Right atrium auricular region (tissue), 2 donors: ENCODE measurements around the gene MAP1B. TPM values are rescaled to one million over a fixed set of nuclear protein-coding genes. Genes with fewer than 3 reads are reported as not detected.

Experiments
- DNase-seq: peaks from one replicate; pipeline ENCODE4 v3.0.0-alpha.2; 2019; ENCODE audit warnings: low spot score
- H3K27ac ChIP-seq, 2 donors: fragments of 200-600 bp; sonication (generic); 1 replicate in 1 of 2; 2 replicates in 1 of 2; pipeline ENCODE4 v1.5.1; 2016 to 2019
- H3K27me3 ChIP-seq, 2 donors: fragments of 200-600 bp; sonication (generic); one replicate each; pipeline versions ENCODE4 v1.5.1 to v1.6.0; 2017 to 2019
- H3K36me3 ChIP-seq: fragments of 200-600 bp; sonication (generic); one replicate; pipeline ENCODE4 v1.5.1; 2016
- H3K4me1 ChIP-seq, 2 donors: fragments of 200-600 bp; sonication (generic); one replicate each; pipeline versions ENCODE4 v1.5.1 to v1.6.0; 2017 to 2019
- H3K4me3 ChIP-seq, 2 donors: fragments of 200-600 bp; sonication (generic); 1 replicate in 1 of 2; 2 replicates in 1 of 2; pipeline ENCODE4 v1.5.1; 2017 to 2019; ENCODE audit warnings: mild to moderate bottlenecking in 1 of 2, moderate library complexity in 1 of 2
- H3K9me3 ChIP-seq, 2 donors: fragments of 200-600 bp; sonication (generic); one replicate each; pipeline ENCODE4 v1.5.1; 2019
- CTCF ChIP-seq, 2 donors: fragments of 200-600 bp; sonication (generic); IDR thresholded peaks; one replicate each; pipeline ENCODE4 v1.5.1; 2019; ENCODE audit warnings: antibody characterized with exemption in 2 of 2
- total RNA-seq, 2 donors: library from RNA; depleted of rRNA; stranded (reverse); fragments of >200 nt; gene quantifications; one replicate each; pipeline ENCODE4 v1.1.0, GENCODE V29; 2016

MAP1B gene
- total RNA-seq, 2 donors from 2014 or later: 203 to 558 TPM

GRCh38 chr5:72152545-72152944 is 45.3 kb downstream of the MAP1B start:
- no peak for TF ChIP-seq CTCF (IDR thresholded peaks at IDR 0.05)
- no peaks in the 10 kb centered on the region for H3K27me3 ChIP-seq

GRCh38 chr5:72153551-72153950 is 46.3 kb downstream of the MAP1B start:
- H3K27ac ChIP-seq: peak overlapping the region; percentile 43 to 54

More at GRCh38 chr5:72152545-72152944, 45.3 kb downstream of the MAP1B start:
- Histone ChIP-seq H3K36me3 (peaks cover 11% of the 10 kb centered on the region), H3K9me3 (no peaks in the 10 kb centered on the region), H3K4me3 (no peak overlapping the region), H3K27ac (peak overlapping the region; percentile 43 to 61), H3K4me1 (peaks cover 0 to 91% of the 10 kb centered on the region in 2 donors)
- no peak for DNase-seq

GRCh38 chr5:72154076-72154756 is 46.9 kb downstream of the MAP1B start:
- Histone ChIP-seq H3K9me3 (no peaks in the 10 kb centered on the region), H3K27me3 (no peaks in the 10 kb centered on the region), H3K27ac (peak overlapping the region; percentile 43 to 54), H3K36me3 (no peaks in the 10 kb centered on the region), H3K4me3 (no peak overlapping the region), H3K4me1 (peaks cover 0 to 89% of the 10 kb centered on the region in 2 donors)
- no peak for DNase-seq
- no peak for TF ChIP-seq CTCF (IDR thresholded peaks at IDR 0.05)

More at GRCh38 chr5:72153551-72153950, 46.3 kb downstream of the MAP1B start:
- no peak for TF ChIP-seq CTCF (IDR thresholded peaks at IDR 0.05)
- no peaks in the 10 kb centered on the region for H3K9me3 ChIP-seq
- peaks cover 0 to 88% of the 10 kb centered on the region in 2 donors for H3K4me1 ChIP-seq
- H3K36me3 ChIP-seq: peaks cover 5% of the 10 kb centered on the region
- H3K27me3 ChIP-seq: no peaks in the 10 kb centered on the region
- DNase-seq: no peak
- no peak overlapping the region for H3K4me3 ChIP-seq

GRCh38 chr5:72156946-72157624 is 49.8 kb downstream of the MAP1B start:
- TF ChIP-seq CTCF (IDR thresholded peaks at IDR 0.05): no peak
- Histone ChIP-seq H3K27ac (peak overlapping the region; percentile 41), H3K4me1 (peaks cover 0 to 85% of the 10 kb centered on the region in 2 donors), H3K27me3 (no peaks in the 10 kb centered on the region), H3K9me3 (no peaks in the 10 kb centered on the region), H3K4me3 (no peak overlapping the region), H3K36me3 (no peaks in the 10 kb centered on the region)
- DNase-seq: no peak

- Histone ChIP-seq H3K4me3 (no peak overlapping the region), H3K36me3 (no peaks in the 10 kb centered on the region), H3K27ac (peak overlapping the region; percentile 41), H3K27me3 (no peaks in the 10 kb centered on the region), H3K9me3 (no peaks in the 10 kb centered on the region), H3K4me1 (peaks cover 0 to 81% of the 10 kb centered on the region in 2 donors)
- no peak for TF ChIP-seq CTCF (IDR thresholded peaks at IDR 0.05)
- DNase-seq: no peak
These were observed 50.3 kb downstream of the MAP1B start for GRCh38 chr5:72157625-72157962.
